GM12878 (cell line): ENCODE data around the gene KCNJ16. TPM values are rescaled to one million over a fixed set of nuclear protein-coding genes. Genes with fewer than 3 reads are reported as not detected.

Experiments used
- BCL11A ChIP-seq: IDR thresholded peaks from 2 replicates; pipeline ENCODE4 v1.6.1; 2011; ENCODE audit warnings: low read depth, low read length
- BCLAF1 ChIP-seq: fragments of 450-650 bp; IDR thresholded peaks from 2 replicates; pipeline ENCODE4 v1.6.1; 2017; ENCODE audit warnings: antibody characterized with exemption, mild to moderate bottlenecking, moderate library complexity
- CEBPZ ChIP-seq: fragments of 150-350 bp; IDR thresholded peaks from 2 replicates; pipeline ENCODE4 v1.6.1; 2016; ENCODE audit warnings: low read depth, low read length
- CTCF ChIP-seq, 3 experiments: IDR thresholded peaks in 2 of 3; conservative IDR thresholded peaks in 1 of 3; 2 replicates each; pipeline ENCODE4 v1.5.1; 2011; ENCODE audit warnings: low read depth in 3 of 3, low read length in 3 of 3, mild to moderate bottlenecking in 3 of 3, control low read depth in 2 of 3, moderate library complexity in 2 of 3, inconsistent platforms in 1 of 3, mixed read lengths in 1 of 3; ENCODE audit not compliant: control insufficient read depth in 2 of 3, insufficient read depth in 1 of 3; ENCODE audit errors: extremely low read depth in 1 of 3
- JUNB ChIP-seq: IDR thresholded peaks from 2 replicates; pipeline ENCODE4 v1.6.1; 2016; ENCODE audit warnings: antibody characterized with exemption, mild to moderate bottlenecking
- MEF2B ChIP-seq: fragments of 450-650 bp; IDR thresholded peaks from 2 replicates; pipeline ENCODE4 v1.6.1; 2018; ENCODE audit warnings: mild to moderate bottlenecking, moderate library complexity; ENCODE audit not compliant: partially characterized antibody, poor library complexity, severe bottlenecking
- MTA2 ChIP-seq: fragments of 450-650 bp; IDR thresholded peaks from 2 replicates; pipeline ENCODE4 v1.6.1; 2016; ENCODE audit warnings: low read depth, mild to moderate bottlenecking, moderate library complexity
- NBN ChIP-seq: fragments of 450-650 bp; IDR thresholded peaks from 2 replicates; pipeline ENCODE4 v1.6.1; 2016
- NFYA ChIP-seq: IDR thresholded peaks from 2 replicates; pipeline ENCODE4 v1.6.1; 2011; ENCODE audit warnings: low read depth, mild to moderate bottlenecking, low read length, improper control_type of control experiment, borderline replicate concordance
- PAX5 ChIP-seq: IDR thresholded peaks from 2 replicates; pipeline ENCODE4 v1.6.1; 2011; ENCODE audit warnings: low read depth, low read length, borderline replicate concordance
- POLR2AphosphoS5 ChIP-seq: IDR thresholded peaks from 2 replicates; pipeline ENCODE4 v1.6.1; 2011; ENCODE audit warnings: mild to moderate bottlenecking, low read length, inconsistent platforms
- RELB ChIP-seq: fragments of 450-650 bp; IDR thresholded peaks from 2 replicates; pipeline ENCODE4 v1.6.1; 2017; ENCODE audit warnings: low read depth, mild to moderate bottlenecking, moderate library complexity
- TCF3 ChIP-seq: IDR thresholded peaks from 2 replicates; pipeline ENCODE4 v1.6.1; 2012; ENCODE audit warnings: low read depth, mild to moderate bottlenecking, low read length, borderline replicate concordance; ENCODE audit not compliant: insufficient read depth
- ZNF207 ChIP-seq: fragments of 450-650 bp; IDR thresholded peaks from 2 replicates; pipeline ENCODE4 v1.6.1; 2014; ENCODE audit warnings: antibody characterized with exemption, mild to moderate bottlenecking, borderline replicate concordance
- polyA plus RNA-seq, 11 experiments: library from polyadenylated mRNA; depleted of rRNA in 4 of 11; unstranded in 6 of 11; stranded (reverse) in 5 of 11; fragments of >200 nt; fragmentation: Nextera tagmentation in 4 of 11; fragmentation: Illumina TruSeq in 1 of 11; extraction: Ambion mirVana in 4 of 11; extraction: Trizol in 1 of 11; gene quantifications; 1 replicate in 1 of 11; 2 replicates in 10 of 11; pipeline versions ENCODE4 v1.2.1 to v1.2.3, GENCODE V29; 2011 to 2016; ENCODE audit warnings: inconsistent platforms in 2 of 11, missing spikeins in 2 of 11, low read depth in 1 of 11
- total RNA-seq, 4 experiments: library from RNA; depleted of rRNA in 3 of 4; stranded (reverse); fragments of >200 nt in 3 of 4; fragmentation: Illumina TruSeq in 1 of 4; extraction: Trizol in 1 of 4; gene quantifications; 2 replicates each; pipeline versions ENCODE4 v1.2.1 to v1.2.3, GENCODE V29; 2013 to 2021

KCNJ16 gene
- total and polyA plus RNA-seq, 10 of the 15 experiments (the other 5 are each of a cell fraction or from before 2014, with no cell fraction given), result 0.08 to 0.24 (median 0.20) TPM; not detected in 7

- TF ChIP-seq CEBPZ (no peak), POLR2AphosphoS5 (no peak), NFYA (no peak), ZNF207 (no peak), MTA2 (no peak), RELB (no peak), NBN (no peak), JUNB (no peak), TCF3 (no peak), MEF2B (no peak), CTCF (IDR thresholded peaks at IDR 0.05 in 2 of 3, conservative IDR thresholded peaks at IDR 0.05 in 1 of 3; ENCODE audit: control insufficient read depth in 2 of 3, extremely low read depth in 1 of 3, insufficient read depth in 1 of 3, low read depth in 3 of 3, low read length in 3 of 3) (no peak), PAX5 (no peak), BCL11A (no peak), BCLAF1 (no peak)
Observed at GRCh38 chr17:70184207-70184606, 109.2 kb downstream of the KCNJ16 start (continued).
